Measurements from ENCODE around the gene DNAI4.

DNA sequence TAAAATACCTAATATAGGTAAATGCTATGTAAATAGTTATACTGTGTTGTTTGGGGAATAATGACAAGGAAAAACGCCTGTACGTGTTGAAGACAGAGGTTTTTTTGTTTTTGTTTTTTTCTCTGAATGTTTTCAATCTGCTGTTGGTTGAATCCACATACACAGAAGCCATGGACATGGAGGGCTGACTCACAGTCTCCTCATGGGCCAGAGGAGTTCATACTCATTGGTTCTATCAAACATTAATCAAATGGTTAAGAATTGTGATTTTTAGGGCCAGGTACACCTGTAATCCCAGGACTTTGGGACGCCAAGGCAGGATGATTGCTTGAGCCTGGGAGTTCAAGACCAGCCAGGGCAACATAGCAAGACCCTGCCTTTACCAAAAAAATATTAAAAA lies 20.7 kb upstream of the DNAI4 start:
- TF ChIP-seq EZH2 (IDR thresholded peaks at IDR 0.05; ENCODE audit: insufficient read depth, poor library complexity, severe bottlenecking): no peak
- no peak for TF ChIP-seq EZH2phosphoT487 (IDR thresholded peaks at IDR 0.05; ENCODE audit: insufficient read depth, low read depth)
